ENCODE results near the gene TMEM62.

Gene TMEM62

DNA sequence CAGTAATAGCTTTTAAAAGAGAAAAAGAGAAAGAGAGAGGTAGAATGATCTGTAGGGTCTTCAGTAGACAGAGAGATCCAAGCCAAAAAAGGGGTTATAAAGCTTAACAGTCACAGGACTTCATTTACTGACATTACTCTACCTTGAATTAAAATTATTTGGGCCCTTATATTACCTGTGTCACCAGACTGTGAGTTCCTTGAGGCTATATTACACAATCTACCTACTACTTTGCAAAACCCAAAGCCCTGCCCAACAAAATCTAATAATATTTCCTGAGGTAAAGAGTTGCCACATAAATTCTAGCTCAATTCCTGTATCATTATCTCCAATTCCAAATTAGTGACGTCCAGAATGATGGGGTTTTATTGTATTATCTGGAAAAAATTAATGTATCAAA is 29.5 kb upstream of the TMEM62 start:
- Histone ChIP-seq H3K36me3 (peaks cover 23% of the 10 kb centered on the region), H3K9me3 (no peaks in the 10 kb centered on the region), H3K27me3 (no peaks in the 10 kb centered on the region), H3K4me3 (ENCODE audit: low read depth, low read length) (no peak overlapping the region; the same call in 1 of the 2 replicates), H3K4me1 (no peaks in the 10 kb centered on the region)
- no peak for DNase-seq
- TF ChIP-seq CTCF (IDR thresholded peaks at IDR 0.05; ENCODE audit: low read depth, low read length), result no peak

GRCh38 chr15:43104426-43104825 is 29.0 kb upstream of the TMEM62 start:
- Histone ChIP-seq H3K4me3 (ENCODE audit: low read depth, low read length) (peak overlapping the region; percentile 98; the same call in 1 of the 2 replicates), H3K9me3 (no peaks in the 10 kb centered on the region), H3K4me1 (no peaks in the 10 kb centered on the region), H3K27me3 (no peaks in the 10 kb centered on the region), H3K36me3 (peaks cover 22% of the 10 kb centered on the region)
- no peak for TF ChIP-seq CTCF (IDR thresholded peaks at IDR 0.05; ENCODE audit: low read depth, low read length)
- no peak for DNase-seq

GRCh38 chr15:43105077-43105736 is 28.2 kb upstream of the TMEM62 start:
- peak; percentile 8 for DNase-seq
- no peaks in the 10 kb centered on the region for H3K9me3 ChIP-seq
- no peaks in the 10 kb centered on the region for H3K4me1 ChIP-seq
- H3K4me3 ChIP-seq (ENCODE audit: low read depth, low read length), result peak overlapping the region; percentile 98
- no peaks in the 10 kb centered on the region for H3K27me3 ChIP-seq
- peaks cover 18% of the 10 kb centered on the region for H3K36me3 ChIP-seq
- no peak for TF ChIP-seq CTCF (IDR thresholded peaks at IDR 0.05; ENCODE audit: low read depth, low read length)

GRCh38 chr15:43105778-43106485 is 27.5 kb upstream of the TMEM62 start, which contains the start of gene UBR1:
Gene UBR1 (minus strand): TSS chr15:43106038. CDS start chr15:43106022, 16 bp downstream.
- peak within 1 kb of the TSS; percentile 98 for H3K4me3 ChIP-seq (ENCODE audit: low read depth, low read length)
- peak; percentile 94 for DNase-seq
- H3K9me3 ChIP-seq, result no peaks in the 10 kb centered on the region
- H3K27me3 ChIP-seq, result no peaks in the 10 kb centered on the region
- no peak for TF ChIP-seq CTCF (IDR thresholded peaks at IDR 0.05; ENCODE audit: low read depth, low read length)
- H3K36me3 ChIP-seq, result peaks cover 11% of the 10 kb centered on the region
- H3K4me1 ChIP-seq, result no peaks in the 10 kb centered on the region

DNA sequence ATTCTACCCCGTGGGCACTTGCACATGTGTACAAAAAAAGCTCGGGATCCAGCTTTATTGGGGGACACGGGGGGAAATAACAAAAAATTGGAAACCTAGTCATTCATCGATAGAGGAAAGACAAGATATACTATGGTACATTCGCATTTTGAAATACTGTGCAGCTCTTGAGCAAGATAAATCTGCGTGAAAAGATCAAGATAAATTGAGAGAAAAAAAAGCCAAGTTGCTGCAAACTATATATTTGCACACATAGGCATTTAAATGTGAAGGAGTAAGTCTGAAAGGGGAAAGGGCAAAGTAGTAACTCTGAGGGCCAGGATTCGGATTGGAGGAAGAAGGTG is 26.9 kb upstream of the TMEM62 start:
- Histone ChIP-seq H3K4me3 (ENCODE audit: low read depth, low read length) (peak overlapping the region; percentile 98), H3K36me3 (peaks cover 6% of the 10 kb centered on the region), H3K9me3 (no peaks in the 10 kb centered on the region), H3K4me1 (no peaks in the 10 kb centered on the region), H3K27me3 (no peaks in the 10 kb centered on the region)
- no peak for TF ChIP-seq CTCF (IDR thresholded peaks at IDR 0.05; ENCODE audit: low read depth, low read length)
- no peak for DNase-seq

DNA sequence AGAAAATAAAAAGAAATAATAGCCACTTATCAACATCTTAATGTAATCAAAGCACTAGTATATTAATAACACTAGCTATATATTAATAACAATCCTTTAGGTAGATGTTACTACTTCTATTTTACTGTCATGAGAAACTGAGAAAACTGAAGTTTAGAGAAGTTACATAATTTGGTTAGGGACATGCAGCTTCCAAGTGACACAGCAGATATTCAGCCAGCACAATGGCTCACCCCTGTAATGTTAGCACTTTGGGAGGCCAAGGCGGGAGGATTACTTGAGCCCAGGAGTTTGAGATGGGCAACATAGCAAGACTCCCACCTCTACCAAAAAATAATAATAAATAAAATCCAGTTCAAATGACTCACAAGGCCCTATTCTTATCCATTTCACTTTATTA is 25.6 kb upstream of the TMEM62 start:
- Histone ChIP-seq H3K27me3 (no peaks in the 10 kb centered on the region), H3K4me3 (ENCODE audit: low read depth, low read length) (no peak overlapping the region), H3K4me1 (no peaks in the 10 kb centered on the region), H3K36me3 (peaks cover 2% of the 10 kb centered on the region; the same call in 1 of the 2 replicates), H3K9me3 (no peaks in the 10 kb centered on the region)
- TF ChIP-seq CTCF (IDR thresholded peaks at IDR 0.05; ENCODE audit: low read depth, low read length), result no peak
- no peak for DNase-seq
